ENCODE measurements around the gene VSTM2L.

- TF ChIP-seq, protein P1, sequence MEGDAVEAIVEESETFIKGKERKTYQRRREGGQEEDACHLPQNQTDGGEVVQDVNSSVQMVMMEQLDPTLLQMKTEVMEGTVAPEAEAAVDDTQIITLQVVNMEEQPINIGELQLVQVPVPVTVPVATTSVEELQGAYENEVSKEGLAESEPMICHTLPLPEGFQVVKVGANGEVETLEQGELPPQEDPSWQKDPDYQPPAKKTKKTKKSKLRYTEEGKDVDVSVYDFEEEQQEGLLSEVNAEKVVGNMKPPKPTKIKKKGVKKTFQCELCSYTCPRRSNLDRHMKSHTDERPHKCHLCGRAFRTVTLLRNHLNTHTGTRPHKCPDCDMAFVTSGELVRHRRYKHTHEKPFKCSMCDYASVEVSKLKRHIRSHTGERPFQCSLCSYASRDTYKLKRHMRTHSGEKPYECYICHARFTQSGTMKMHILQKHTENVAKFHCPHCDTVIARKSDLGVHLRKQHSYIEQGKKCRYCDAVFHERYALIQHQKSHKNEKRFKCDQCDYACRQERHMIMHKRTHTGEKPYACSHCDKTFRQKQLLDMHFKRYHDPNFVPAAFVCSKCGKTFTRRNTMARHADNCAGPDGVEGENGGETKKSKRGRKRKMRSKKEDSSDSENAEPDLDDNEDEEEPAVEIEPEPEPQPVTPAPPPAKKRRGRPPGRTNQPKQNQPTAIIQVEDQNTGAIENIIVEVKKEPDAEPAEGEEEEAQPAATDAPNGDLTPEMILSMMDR (IDR thresholded peaks at IDR 0.05): no peak
- TF ChIP-seq POLR2A (IDR thresholded peaks at IDR 0.05): no peak
These were observed 30.0 kb downstream of the VSTM2L start for GRCh38 chr20:37932919-37933318.
